Measurements from ENCODE around the gene ABCB4. TPM values are rescaled to one million over a fixed set of nuclear protein-coding genes. Genes with fewer than 3 reads are reported as not detected.
A peak's percentile ranks its signal among the peaks of the same experiment; 100 is the strongest.

The ABCB4 gene
- polyA plus RNA-seq, 1 donor: 0.39 TPM

DNA sequence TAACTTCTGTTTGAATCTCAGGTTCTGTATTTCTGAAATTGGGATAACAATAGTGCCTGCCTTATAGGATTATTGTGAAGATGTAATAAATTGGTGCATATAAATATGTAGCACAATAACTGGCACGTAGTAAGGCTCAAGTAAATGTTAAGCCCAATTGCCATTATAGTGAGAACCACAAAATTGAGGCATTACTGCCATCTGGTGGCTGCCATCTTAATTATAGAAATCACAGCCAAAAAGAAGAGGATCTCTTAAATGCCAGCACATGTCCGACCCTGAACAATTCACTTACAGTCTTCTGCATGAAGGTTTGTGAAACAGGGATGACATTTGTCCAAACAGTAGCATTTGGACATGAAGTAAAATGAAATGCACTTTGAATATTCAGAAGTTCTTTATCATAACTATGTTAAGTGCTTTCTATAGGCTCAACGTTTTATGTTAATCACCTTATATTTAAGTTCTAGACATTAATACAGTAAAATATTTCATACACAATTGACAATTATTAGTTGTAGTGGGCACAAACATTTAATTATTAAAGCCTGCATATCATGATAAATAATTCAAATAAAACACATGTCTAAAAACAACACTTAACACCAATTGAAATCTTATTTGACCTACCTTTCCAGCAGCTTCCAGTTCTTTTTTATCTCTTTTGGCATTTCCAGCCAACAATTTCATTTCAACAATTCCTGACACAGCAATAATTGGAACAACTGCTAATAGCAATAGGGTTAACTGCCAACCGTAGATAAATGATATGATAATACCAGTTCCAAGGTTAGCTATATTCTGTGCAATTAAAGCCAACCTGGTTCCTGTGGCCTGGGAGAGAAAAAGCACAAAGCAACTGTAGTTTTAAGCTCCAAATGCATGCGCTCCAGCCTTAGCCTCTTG, 58.5 kb downstream of the ABCB4 start:
- DNase-seq: peak; percentile 58

DNA sequence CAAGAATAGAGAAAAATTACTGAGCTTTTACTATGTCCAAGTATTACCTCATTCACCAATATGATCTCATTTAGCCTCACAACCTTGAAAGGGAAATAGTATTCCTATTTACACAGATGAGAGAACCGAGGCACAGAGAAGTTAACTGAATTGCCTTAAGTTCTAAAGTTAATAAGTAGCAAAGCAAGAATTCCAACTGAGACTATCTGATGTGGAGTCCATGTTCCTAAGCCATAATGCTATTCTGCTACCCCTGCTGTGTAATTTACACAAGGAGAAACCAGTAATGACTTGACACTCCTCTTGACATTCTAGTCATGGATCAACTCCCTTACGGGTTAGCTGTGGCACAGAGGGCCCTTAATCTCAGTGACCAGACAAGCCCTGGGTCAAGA, 60.7 kb downstream of the ABCB4 start:
- DNase-seq: no peak

DNA sequence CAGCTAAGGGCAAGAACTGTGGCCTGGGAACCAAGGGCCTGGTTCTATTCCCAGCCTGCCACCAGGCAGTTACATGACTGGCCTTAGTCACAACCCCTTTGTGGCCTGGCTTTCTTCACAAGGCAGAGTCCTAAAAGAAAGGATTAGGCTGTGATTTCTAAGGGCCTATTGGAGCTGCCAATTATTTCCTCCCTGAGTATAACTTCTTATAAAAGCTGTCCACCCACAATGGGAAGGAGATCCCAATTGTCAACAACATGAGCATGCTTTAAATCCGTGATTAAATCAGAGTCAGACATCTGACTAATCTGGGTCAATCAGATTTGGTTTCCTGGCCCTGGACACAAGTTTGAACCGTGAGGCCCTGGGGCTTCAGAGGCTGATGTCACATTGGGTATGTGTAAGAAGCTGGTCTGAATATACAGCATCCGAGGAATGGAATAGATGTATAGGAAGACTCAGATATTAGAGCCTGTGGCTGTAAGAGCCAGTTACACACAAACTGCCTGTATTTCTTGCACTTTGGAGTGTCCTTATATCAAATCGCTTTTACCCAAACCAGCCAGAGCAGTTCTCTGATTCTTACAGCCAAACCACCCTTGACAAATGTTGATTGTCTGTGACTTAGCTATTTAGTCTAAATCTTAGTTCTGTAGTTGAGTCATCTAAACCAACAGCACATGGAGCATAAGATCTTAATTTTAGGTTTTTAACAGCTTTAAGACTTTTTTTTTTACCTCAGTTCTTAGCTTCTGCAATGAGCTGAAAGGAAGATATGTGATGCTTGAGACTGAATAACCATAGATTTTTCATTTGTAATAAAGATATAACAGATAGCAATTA, 61.3 kb downstream of the ABCB4 start:
- no peak for DNase-seq

DNA sequence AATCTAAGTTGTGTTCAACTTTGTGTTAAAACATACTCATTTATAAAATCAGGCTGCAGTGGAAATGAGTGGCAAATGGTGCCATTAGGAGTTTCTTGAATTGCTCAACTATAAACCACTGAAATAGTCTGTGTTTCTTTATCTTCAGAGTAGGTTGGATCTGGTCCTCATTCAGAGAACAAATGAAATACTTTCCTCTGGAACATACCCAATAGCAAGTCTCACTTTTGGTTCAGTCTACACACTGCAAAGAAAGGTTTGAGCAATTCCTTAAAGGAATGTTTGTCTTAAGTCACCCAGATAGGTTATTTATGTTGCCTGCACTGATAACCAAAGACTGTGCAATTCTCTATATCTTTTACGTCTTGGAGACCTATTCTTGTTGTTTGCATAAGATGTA, 62.5 kb downstream of the ABCB4 start:
- DNase-seq: no peak

DNA sequence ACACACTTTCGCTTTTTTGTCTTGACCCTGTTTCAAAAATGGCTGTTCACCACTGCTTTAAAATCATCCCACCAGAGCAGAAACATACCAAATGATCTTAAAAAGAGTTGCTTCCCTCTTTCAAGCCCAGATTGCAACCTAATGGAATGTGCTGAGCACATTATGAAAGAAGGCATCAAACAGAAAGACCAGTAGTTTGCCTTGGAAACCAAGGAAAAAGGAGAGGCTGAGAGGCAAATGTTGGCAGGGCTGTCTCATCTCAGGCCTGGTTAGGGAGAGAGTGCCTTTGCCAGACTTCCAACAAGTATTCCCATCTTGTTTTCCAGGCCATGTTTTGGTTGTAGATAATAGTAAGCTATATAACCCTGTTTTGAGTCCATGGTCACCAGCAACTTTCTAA, 64.3 kb downstream of the ABCB4 start:
- DNase-seq: no peak

DNA sequence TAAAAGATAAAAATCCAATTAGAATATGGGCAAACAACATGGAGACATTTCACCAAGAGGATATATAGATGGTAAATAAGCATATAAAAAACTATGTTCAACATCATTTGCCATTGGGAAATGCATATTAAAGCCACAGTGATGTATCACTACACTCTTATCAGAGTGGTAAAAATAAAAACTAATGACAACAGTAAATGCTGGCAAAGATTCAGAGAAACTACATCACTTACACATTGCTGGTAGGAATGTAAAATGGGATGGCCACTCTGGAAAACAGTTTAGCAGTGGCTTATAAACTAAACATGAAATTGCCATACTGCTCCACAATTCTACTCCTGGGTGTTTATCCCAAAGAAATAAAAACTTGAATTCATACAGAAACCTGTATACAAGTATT, 70.8 kb downstream of the ABCB4 start:
- no peak for DNase-seq

DNA sequence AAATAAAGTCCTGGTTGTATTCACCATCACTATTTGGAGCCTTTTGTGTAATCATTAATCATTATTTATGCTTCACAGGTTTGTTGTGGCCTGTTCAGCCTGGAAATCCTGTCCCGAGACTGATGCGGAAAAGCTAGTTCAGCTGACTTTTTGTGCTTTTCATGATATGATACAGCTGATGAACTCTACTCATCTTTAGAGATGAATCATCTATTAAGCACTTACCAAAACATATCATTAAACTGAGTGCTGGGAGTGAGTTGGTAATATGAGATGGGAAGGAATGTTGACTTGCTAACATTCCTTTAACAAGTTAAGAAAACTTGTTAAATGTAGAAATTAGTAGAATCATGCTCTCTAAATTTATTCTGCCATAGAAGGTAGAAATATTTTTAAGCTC, 77.0 kb downstream of the ABCB4 start:
- DNase-seq: no peak

DNA sequence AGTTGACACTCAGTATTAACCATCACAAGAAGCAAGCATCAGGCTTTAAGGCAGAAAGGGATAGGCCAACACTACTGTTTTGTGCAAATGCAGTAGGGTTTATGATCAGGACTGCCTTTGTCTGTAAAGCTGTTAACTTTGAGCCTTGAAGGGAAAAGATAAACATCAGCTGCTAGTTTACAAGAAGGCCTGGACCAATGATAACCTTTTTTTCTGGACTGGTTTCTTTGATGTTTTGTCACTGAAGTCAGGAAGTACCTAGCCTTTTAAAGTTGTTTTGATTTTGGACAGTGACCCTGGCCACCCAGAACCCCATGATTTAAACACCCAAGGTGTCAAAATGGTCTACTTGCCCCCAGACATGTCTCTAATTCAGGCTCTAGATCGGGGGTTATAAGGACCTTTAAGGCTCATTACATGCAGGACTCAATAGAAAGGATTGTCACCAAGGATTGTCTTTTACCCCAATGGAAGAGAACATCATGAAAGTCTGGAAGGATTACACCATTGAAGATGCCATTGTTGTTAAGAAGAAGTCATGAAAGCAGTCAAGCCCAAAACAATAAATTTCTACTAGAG, 79.9 kb downstream of the ABCB4 start:
- DNase-seq: no peak

DNA sequence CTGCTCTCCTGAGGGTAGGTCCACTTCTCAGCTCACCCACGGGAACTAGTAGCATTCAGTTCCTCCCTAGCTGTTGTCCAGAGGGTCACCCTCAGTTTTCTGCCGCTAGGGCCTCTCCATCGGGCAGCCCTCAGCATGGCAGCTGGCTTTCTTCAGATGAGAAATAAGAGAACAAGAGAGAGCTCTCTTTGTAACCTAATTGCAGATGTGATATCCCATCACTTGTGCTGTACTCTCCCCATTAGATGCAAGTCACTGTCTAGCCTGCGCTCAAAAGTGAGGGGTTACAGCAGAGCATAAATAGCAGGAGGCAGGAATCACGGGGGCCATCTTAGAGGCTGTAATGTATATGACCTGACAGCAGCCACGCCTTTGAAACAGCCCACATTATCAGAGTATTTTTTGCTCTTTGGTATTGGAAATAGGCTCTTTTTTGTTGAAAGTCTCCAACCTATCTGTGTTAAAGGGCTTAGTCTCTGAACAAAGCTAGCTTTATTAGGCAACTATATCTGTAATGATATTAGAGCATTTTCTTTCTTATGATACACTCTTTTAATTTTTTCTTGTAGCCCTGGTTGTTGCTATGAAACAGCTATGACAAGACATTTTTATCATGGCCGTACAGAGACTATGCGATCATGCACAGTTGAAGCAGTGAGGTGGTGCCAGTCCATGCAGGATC, 84.3 kb downstream of the ABCB4 start:
- DNase-seq: no peak

DNA sequence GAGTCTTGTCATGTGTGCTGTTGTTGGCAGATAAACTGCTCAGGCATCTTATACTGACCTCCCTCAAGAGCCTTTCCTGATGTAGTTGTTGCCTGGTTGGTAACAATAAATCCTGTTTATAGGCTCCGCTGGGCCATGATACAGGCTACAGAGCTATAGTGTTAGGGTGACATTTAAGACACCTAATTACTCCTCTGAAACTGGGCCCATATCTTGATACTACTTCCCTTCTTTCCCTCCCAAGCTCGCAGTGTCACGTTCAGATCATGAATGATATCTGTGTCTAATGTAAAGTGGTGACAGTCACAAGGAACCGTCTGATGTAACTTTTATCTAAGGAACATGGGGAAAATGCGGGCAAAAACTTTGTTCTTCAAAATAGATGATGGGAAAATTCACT, 94.6 kb downstream of the ABCB4 start:
- no peak for DNase-seq

DNA sequence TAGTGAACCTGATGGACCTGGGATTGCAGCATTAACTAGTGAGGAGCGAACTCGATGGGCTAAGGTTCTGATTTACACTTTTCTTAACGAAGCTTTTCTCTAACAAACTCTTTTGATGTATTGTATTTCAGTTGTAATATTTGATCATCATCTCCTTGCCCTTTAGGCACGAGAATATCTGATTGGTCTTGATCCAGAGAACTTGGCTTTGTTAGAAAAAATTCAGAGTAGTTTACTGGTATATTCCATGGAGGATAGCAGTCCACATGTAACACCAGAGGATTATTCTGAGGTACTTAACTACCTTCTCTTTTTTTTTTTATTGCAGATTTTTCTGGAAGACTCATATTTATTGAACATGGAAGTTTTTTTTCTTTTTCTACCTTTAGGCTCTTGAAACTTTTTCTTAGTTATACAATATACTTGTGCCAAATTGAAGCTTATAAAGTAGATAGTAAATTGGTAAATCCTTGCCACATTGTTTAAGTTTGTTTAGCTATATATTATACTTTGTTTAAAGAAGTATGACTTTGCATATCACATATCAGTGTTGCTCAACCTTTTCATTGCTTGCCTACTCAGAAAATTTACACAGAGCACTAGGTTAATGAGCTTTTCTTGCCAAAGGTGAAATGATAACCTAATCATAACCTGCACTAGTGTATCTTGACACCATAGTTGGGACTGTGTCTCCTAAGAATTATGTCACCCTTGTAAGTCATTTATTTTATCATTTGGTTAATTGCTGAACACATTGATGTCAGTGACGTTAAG, 99.6 kb downstream of the ABCB4 start:
- DNase-seq: no peak

DNA sequence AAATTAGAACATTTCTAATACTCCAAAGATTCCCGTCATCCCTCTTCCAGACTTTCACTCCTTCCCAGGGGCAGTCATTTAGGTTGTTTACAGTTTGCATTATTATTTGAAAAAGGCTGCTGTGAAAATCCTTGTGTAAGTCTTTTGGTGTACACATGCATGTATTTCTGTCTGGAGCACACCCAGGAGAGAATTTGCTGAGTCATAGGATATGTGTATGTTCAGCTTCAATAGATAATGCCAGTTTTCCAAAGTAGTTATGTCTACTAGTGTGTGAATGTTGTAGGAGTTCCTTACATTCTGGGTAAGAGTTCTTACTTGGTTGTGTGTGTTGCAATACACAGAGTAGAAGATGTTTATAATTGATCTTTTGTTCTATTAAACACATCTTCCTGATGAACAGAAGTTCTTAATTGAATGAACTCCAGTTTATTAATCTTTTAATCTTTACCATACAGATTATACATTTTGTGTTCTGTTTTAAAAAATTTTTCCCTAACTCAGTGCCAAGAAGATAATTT, 104.8 kb downstream of the ABCB4 start:
- no peak for DNase-seq

DNA sequence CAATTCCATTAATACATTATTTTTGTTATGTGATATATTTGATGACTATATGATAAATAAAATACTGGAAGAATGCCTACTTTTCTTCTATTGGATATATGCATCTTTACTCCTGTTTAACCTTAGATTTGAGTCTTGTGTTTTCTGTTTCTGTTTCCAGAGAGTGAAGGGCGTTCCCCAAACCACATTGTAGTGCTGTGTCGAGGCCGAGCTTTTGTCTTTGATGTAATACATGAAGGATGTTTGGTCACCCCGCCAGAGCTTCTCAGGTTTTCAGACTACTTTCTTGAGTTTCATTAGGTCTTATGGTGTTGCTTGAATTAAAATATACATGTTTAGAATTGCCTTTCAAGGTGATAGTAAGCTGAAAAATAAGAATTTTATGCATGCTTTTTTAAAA, 106.3 kb downstream of the ABCB4 start:
- no peak for DNase-seq

DNA sequence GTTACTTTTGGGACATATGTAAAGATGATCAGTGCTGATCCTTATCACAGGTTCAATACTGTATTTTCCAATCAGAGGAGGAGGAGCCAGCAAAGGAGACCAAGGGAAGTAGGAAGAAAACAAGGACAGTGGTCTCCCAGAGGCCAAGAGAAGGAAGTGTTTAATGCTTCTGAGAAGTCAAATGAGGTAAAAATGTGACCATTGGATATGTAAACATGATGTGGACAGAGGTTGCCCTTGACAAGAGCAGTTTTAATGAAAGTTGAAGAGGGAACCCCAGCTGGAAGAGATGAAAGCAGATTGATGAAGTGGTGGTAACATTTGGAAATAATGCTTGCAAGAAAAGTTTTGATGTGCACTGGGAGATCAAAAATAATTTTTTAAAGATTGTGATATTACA, 111.2 kb downstream of the ABCB4 start:
- no peak for DNase-seq

DNA sequence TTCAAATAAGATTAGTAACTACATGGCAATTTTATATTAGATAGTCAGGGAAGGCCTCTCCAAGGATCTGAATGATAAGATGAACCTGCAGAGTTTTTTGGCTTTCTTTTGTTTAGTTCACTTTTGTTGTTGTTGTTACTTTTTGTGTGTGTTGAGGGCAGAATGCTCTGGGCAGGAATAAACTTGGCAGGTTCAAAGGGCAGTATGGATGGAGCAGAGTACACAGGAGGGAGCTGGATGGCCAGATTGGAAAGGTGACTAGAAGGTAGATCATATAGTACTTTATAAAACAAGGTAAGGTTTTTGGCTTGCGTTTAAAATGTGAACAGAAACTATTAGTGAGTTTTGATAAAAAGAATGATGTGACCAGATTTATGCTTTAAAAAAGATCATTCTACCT, 112.1 kb downstream of the ABCB4 start:
- no peak for DNase-seq

DNA sequence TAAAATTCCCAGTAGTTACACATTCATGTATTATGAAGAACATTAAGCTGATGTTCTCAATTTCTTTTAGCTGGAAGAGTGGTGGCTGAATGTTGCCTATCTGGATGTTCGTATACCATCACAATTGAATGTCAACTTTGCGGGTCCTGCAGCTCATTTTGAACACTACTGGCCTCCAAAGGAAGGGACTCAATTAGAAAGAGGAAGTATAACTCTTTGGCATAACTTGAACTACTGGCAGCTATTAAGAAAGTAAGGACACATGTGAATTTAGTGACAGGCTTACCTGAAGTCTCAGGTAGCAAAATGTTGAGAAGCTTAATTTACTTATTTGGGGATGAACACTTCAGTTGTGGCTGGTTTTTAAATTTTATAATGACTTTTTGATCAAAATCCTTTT, 114.2 kb downstream of the ABCB4 start:
- no peak for DNase-seq

DNA sequence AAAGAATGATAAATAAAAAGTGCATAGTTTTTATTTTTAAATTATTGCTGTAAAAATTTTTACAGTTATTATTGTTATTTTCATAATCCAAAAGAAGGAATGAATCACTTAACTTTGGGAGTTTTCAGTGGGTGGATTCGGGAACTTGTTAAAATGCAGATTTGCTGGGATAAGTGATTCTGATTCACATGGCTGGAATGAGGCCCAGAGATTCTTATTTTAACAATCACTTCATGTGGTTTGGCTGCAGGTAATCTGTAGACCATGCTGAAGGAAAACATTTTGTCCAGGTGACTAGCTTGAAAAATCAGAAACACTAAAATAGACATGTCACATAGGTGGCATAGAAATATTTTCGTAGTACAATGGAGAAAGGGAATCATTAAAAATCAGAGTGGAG, 116.1 kb downstream of the ABCB4 start:
- no peak for DNase-seq

DNA sequence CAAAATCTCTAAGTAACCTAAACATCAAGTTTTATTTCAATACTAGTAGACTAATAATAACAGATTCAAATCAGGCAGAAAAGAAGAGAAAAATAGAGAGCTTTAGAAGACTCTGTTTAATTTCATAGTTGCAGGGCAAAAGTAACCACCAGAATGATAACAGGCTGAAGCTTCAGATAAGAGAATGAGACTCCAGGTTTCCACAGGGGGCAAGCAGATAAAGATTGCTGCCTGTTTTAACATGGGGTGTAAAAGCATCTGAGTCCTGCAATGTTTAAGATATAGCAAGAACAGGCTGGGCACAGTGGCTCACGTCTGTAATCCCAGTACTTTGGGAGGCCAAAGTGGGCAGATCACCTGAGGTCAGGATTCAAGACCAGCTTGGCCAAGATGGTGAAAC, 119.0 kb downstream of the ABCB4 start:
- DNase-seq: no peak

DNA sequence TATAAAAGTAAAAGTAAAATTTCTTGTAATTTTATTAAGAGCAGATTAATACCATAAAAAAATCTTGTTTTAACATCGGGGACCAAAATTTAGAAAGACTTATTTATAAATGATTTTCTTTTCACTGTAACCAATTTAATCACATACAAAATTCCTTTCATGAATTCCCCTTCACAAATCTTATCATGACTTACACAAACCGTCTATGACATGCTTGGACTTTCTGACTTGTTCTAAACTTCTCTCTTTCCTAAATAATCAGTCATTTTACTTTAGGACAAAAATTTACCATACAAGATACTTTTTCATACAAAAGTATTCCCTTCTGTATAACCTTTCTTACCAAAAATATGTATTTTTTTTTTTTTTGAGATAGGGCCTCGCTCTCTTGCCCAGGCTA, 120.7 kb downstream of the ABCB4 start:
- no peak for DNase-seq
